HepG2 (cell line): ENCODE measurements around the gene SERPINB1. TPM values are rescaled to one million over a fixed set of nuclear protein-coding genes. Genes with fewer than 3 reads are reported as not detected.

ENCODE experiments used
- ATAC-seq: fragments of 200-7000 bp; cut with Tn5 transposase; 3 replicates; pipeline ENCODE4 v1.9.1; 2020; ENCODE audit warnings: mild to moderate bottlenecking, moderate library complexity
- BruUV-seq: library from RNA; stranded (reverse); fragments of 400-500 nt; replicated peaks from 2 replicates; lab custom pipeline; 2021; lab: Mats Ljungman, UMichigan
- CTCF ChIA-PET: fragments of 300-600 bp; formaldehyde crosslinking; extraction: SDS; loops from one replicate; lab custom pipeline; 2021; ENCODE audit warnings: low total read pairs, inconsistent platforms, low intra/inter-chr PET ratio; lab: Yijun Ruan, JAX
- POLR2A ChIA-PET: fragments of 350-600 bp; sonication (Branson Sonifier 250); formaldehyde crosslinking; loops from one replicate; lab custom pipeline; 2020; ENCODE audit warnings: antibody characterized with exemption, inconsistent platforms; lab: Yijun Ruan, JAX
- DNase-seq: peaks from one replicate; pipeline ENCODE4 v3.0.0-alpha.2; 2015; ENCODE audit warnings: low spot score
- FAIRE-seq: peaks from 3 replicates; lab custom pipeline; 2011; peaks lifted over from hg19 to GRCh38; lab: Jason Lieb, UNC
- H2AFZ ChIP-seq: one replicate; pipeline ENCODE4 v1.6.1; 2011; ENCODE audit warnings: low read length, inconsistent platforms
- H3K27ac ChIP-seq: fragments of 300-600 bp; 3 replicates; pipeline ENCODE4 v1.8.0; 2011; ENCODE audit warnings: mixed run types, mild to moderate bottlenecking, mixed read lengths, low read length, inconsistent platforms; ENCODE audit not compliant: insufficient read depth; ENCODE audit errors: extremely low read length
- H3K27me3 ChIP-seq, 2 experiments: fragments of 200-600 bp in 1 of 2; 2 replicates in 1 of 2; 3 replicates in 1 of 2; pipeline versions ENCODE4 v1.6.0 to v1.8.0; 2011; ENCODE audit warnings: low read length in 2 of 2, mild to moderate bottlenecking in 2 of 2, moderate library complexity in 2 of 2, inconsistent platforms in 1 of 2; ENCODE audit not compliant: insufficient read depth in 2 of 2, control insufficient read depth in 1 of 2
- H3K36me3 ChIP-seq, 2 experiments: fragments of 200-600 bp in 1 of 2; replicated peaks in 1 of 2; 2 replicates in 1 of 2; 3 replicates in 1 of 2; pipeline versions ENCODE4 v1.5.1 to v1.8.0; 2011; ENCODE audit warnings: low read length in 2 of 2, inconsistent platforms in 1 of 2; ENCODE audit not compliant: insufficient read depth in 2 of 2, control insufficient read depth in 1 of 2
- H3K4me1 ChIP-seq: 2 replicates; pipeline ENCODE4 v1.5.1; 2012; ENCODE audit warnings: low read length, inconsistent platforms; ENCODE audit not compliant: insufficient read depth
- H3K4me2 ChIP-seq: 2 replicates; pipeline ENCODE4 v1.6.0; 2011; ENCODE audit warnings: low read depth, low read length, inconsistent platforms
- H3K4me3 ChIP-seq, 3 experiments: fragments of 200-600 bp in 1 of 3; sonication (generic), shearing (Covaris generic) in 1 of 3; replicated peaks in 1 of 3; 2 replicates each; pipeline ENCODE4 v1.5.1; 2011 to 2016; ENCODE audit warnings: low read length in 3 of 3, inconsistent platforms in 2 of 3, low read depth in 2 of 3, mild to moderate bottlenecking in 2 of 3, control low read depth in 1 of 3, mixed read lengths in 1 of 3; ENCODE audit not compliant: insufficient read depth in 1 of 3
- H3K79me2 ChIP-seq: one replicate; pipeline ENCODE4 v1.6.1; 2011; ENCODE audit warnings: low read length, inconsistent platforms; ENCODE audit not compliant: insufficient read depth
- H3K9ac ChIP-seq: 2 replicates; pipeline ENCODE4 v1.6.0; 2011; ENCODE audit warnings: mild to moderate bottlenecking, low read depth, low read length, inconsistent platforms; ENCODE audit not compliant: insufficient read depth
- H3K9me3 ChIP-seq: 2 replicates; pipeline ENCODE4 v1.5.1; 2012; ENCODE audit warnings: mild to moderate bottlenecking, low read length
- H4K20me1 ChIP-seq: 2 replicates; pipeline ENCODE4 v1.6.0; 2011; ENCODE audit warnings: inconsistent platforms, mild to moderate bottlenecking, low read length, moderate library complexity; ENCODE audit not compliant: insufficient read depth
- AGO2 ChIP-seq: fragments of 200-400 bp; formaldehyde crosslinking; optimal IDR thresholded peaks from 2 replicates; pipeline ENCODE3; 2017; ENCODE audit warnings: mild to moderate bottlenecking, low read depth, low read length, moderate library complexity
- CEBPG ChIP-seq: IDR thresholded peaks from 2 replicates; pipeline ENCODE4 v1.6.1; 2016
- HOXA3 ChIP-seq: sonication (generic); formaldehyde crosslinking; IDR thresholded peaks from 2 replicates; pipeline ENCODE4 v1.5.0; 2020; ENCODE audit warnings: missing genetic modification reagents
- NCOA5 ChIP-seq: sonication (generic); formaldehyde crosslinking; IDR thresholded peaks from 2 replicates; pipeline ENCODE4 v1.4.0; 2020; ENCODE audit warnings: missing genetic modification reagents
- RBAK ChIP-seq: sonication (generic); formaldehyde crosslinking; IDR thresholded peaks from 2 replicates; pipeline ENCODE4 v1.5.1; 2020; ENCODE audit warnings: mild to moderate bottlenecking, missing genetic modification reagents
- YY1 ChIP-seq: IDR thresholded peaks from 2 replicates; pipeline ENCODE4 v1.6.1; 2011; ENCODE audit warnings: low read length, low read depth, moderate library complexity, mild to moderate bottlenecking; ENCODE audit not compliant: insufficient read depth, insufficient replicate concordance
- ZFP90 ChIP-seq: sonication (generic); formaldehyde crosslinking; IDR thresholded peaks from 2 replicates; pipeline ENCODE4 v1.8.0; 2022; ENCODE audit warnings: missing genetic modification reagents, mild to moderate bottlenecking, inconsistent platforms, borderline replicate concordance
- ZNF510 ChIP-seq: sonication (generic); formaldehyde crosslinking; IDR thresholded peaks from 2 replicates; pipeline ENCODE4 v1.4.0; 2020; ENCODE audit warnings: low read depth, mild to moderate bottlenecking, missing genetic modification reagents
- ZNF547 ChIP-seq: sonication (generic); formaldehyde crosslinking; IDR thresholded peaks from 2 replicates; pipeline ENCODE4 v1.5.1; 2020; ENCODE audit warnings: mild to moderate bottlenecking, missing genetic modification reagents
- ZNF563 ChIP-seq: sonication (generic); formaldehyde crosslinking; IDR thresholded peaks from 2 replicates; pipeline ENCODE4 v1.8.0; 2022; ENCODE audit warnings: mild to moderate bottlenecking, moderate library complexity, missing genetic modification reagents
- ZNF766 ChIP-seq: sonication (generic); formaldehyde crosslinking; IDR thresholded peaks from 2 replicates; pipeline ENCODE4 v1.5.0; 2020; ENCODE audit warnings: missing genetic modification reagents, borderline replicate concordance
- ZNF790 ChIP-seq: sonication (generic); formaldehyde crosslinking; IDR thresholded peaks from 2 replicates; pipeline ENCODE4 v1.8.0; 2022; ENCODE audit warnings: missing genetic modification reagents, mild to moderate bottlenecking, borderline replicate concordance
- ZSCAN29 ChIP-seq: sonication (generic); formaldehyde crosslinking; conservative IDR thresholded peaks from 2 replicates; pipeline ENCODE4 v1.4.0; 2020; ENCODE audit warnings: mild to moderate bottlenecking, missing genetic modification reagents
- WGBS: methylation state at CpG from one replicate; pipeline ENCODE4 v1.1.6; 2017; ENCODE audit warnings: low lambda C conversion rate; 5-methylcytosine and 5-hydroxymethylcytosine counted together
- in situ Hi-C: cut with HindIII; loops from 2 replicates; pipeline ENCODE4 v1.10.0; 2017; ENCODE audit warnings: low pct_unique_long_range_greater_than_20kb; ENCODE audit not compliant: extremely low pct_ligation_motif_present
- intact Hi-C: fragments of 100-400 bp; cut with micrococcal nuclease; formaldehyde crosslinking; loops from one replicate; pipeline ENCODE4 v1.10.0; 2022; ENCODE audit not compliant: unreplicated experiment
- polyA plus RNA-seq, 8 experiments: library from polyadenylated mRNA; depleted of rRNA in 3 of 8; stranded (reverse) in 7 of 8; unstranded in 1 of 8; fragments of >200 nt; fragmentation: Illumina TruSeq in 4 of 8; extraction: Trizol in 4 of 8; gene quantifications; 2 replicates each; pipeline versions ENCODE4 v1.2.1 to v1.2.3, GENCODE V29; 2011 to 2016; ENCODE audit warnings: low read depth in 4 of 8, missing spikeins in 1 of 8, mixed read lengths in 1 of 8; ENCODE audit not compliant: insufficient read depth in 1 of 8
- total RNA-seq, 5 experiments: library from RNA; depleted of rRNA; stranded (reverse); fragments of >200 nt; fragmentation: Illumina TruSeq; extraction: Trizol; gene quantifications; 2 replicates each; pipeline ENCODE4 v1.2.3, GENCODE V29; 2016; ENCODE audit warnings: low read depth in 1 of 5
- TF ChIP-seq, protein P1 (sequence below): sonication (generic); formaldehyde crosslinking; IDR thresholded peaks from 2 replicates; pipeline ENCODE4 v1.8.1; 2023; ENCODE audit warnings: mild to moderate bottlenecking, missing genetic modification reagents
- TF ChIP-seq, protein P2 (sequence below): sonication (generic); formaldehyde crosslinking; IDR thresholded peaks from 2 replicates; pipeline ENCODE4 v1.4.0; 2020; ENCODE audit warnings: mild to moderate bottlenecking, missing genetic modification reagents
- TF ChIP-seq, protein P3 (sequence below): IDR thresholded peaks from 2 replicates; pipeline ENCODE4 v1.6.1; 2012; ENCODE audit warnings: low read depth, low read length, improper control_type of control experiment
- TF ChIP-seq, protein P4 (sequence below): sonication (generic); formaldehyde crosslinking; IDR thresholded peaks from 2 replicates; pipeline ENCODE4 v1.4.0; 2020; ENCODE audit warnings: missing genetic modification reagents
- TF ChIP-seq, protein P5 (sequence below): sonication (generic); formaldehyde crosslinking; IDR thresholded peaks from 2 replicates; pipeline ENCODE4 v1.5.0; 2020; ENCODE audit warnings: missing genetic modification reagents

Gene SERPINB1
- total and polyA plus RNA-seq, 2 of the 13 experiments (the other 11 are each of a cell fraction or from before 2014, with no cell fraction given): 41.4 to 60.5 TPM

DNA sequence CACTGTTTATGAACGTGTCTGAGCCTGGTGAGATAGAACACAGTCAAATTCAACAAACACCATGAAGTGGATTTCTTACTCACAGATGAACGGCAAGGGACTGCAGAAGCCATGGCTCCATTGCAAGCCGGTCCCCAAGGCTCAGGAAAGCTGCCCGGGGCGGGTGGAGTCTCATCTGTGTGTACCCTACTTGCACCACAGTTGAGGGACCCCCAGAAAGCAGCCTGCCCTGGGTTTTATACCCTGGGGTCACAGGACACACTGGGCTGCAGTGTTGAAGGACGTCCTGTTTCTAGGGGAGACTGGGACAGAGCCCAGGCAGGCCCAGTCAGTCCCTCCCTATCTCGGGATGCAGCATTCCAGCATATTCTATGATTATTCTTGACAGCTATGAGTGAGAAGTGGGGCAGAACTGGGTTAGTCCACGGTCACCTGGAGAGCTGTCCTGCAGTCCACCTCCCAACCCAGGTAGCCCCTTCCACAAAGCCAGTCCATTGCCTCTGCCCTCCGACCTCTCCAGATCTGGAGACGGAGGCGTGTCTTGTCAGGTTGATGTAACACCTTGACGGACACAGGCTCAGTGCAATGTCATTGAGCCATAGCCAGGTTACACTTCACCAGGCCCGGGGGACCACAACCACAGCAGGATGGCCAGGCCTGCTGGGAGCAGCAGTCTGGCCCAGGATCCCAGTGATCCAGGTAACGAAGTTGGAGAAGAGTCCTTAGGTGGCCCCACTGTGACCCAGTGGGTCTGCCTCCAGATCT, 40.9 kb downstream of the SERPINB1 start:
- H3K9me3 ChIP-seq: no peaks in the 10 kb centered on the region
- no peak overlapping the region for H3K9ac ChIP-seq
- H2AFZ ChIP-seq: no peak overlapping the region
- H3K27me3 ChIP-seq: no peaks in the 10 kb centered on the region
- in situ Hi-C loops: no loop called here
- intact Hi-C loops: no loop called here
- TF ChIP-seq RBAK (CRISPR knock-in tag): no peak
- TF ChIP-seq ZSCAN29 (CRISPR knock-in tag): no peak
- TF ChIP-seq CEBPG (CRISPR knock-in tag): no peak
- no peak for TF ChIP-seq AGO2
- TF ChIP-seq, protein P1, sequence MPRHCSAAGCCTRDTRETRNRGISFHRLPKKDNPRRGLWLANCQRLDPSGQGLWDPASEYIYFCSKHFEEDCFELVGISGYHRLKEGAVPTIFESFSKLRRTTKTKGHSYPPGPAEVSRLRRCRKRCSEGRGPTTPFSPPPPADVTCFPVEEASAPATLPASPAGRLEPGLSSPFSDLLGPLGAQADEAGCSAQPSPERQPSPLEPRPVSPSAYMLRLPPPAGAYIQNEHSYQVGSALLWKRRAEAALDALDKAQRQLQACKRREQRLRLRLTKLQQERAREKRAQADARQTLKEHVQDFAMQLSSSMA (CRISPR knock-in tag): no peak
- TF ChIP-seq ZNF790 (CRISPR knock-in tag): no peak
- no peak for TF ChIP-seq ZNF766 (CRISPR knock-in tag)
- TF ChIP-seq, protein P2, sequence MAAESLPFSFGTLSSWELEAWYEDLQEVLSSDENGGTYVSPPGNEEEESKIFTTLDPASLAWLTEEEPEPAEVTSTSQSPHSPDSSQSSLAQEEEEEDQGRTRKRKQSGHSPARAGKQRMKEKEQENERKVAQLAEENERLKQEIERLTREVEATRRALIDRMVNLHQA (CRISPR knock-in tag): no peak
- TF ChIP-seq YY1: no peak
- TF ChIP-seq ZNF510 (CRISPR knock-in tag): no peak
- TF ChIP-seq HOXA3 (CRISPR knock-in tag): no peak
- TF ChIP-seq ZNF547 (CRISPR knock-in tag): no peak
- TF ChIP-seq, protein P3, sequence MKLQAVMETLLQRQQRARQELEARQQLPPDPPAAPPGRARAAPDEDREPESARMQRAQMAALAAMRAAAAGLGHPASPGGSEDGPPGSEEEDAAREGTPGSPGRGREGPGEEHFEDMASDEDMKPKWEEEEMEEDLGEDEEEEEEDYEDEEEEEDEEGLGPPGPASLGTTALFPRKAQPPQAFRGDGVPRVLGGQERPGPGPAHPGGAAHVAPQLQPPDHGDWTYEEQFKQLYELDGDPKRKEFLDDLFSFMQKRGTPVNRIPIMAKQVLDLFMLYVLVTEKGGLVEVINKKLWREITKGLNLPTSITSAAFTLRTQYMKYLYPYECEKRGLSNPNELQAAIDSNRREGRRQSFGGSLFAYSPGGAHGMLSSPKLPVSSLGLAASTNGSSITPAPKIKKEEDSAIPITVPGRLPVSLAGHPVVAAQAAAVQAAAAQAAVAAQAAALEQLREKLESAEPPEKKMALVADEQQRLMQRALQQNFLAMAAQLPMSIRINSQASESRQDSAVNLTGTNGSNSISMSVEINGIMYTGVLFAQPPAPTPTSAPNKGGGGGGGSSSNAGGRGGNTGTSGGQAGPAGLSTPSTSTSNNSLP: no peak
- no peak for TF ChIP-seq ZNF563 (CRISPR knock-in tag)
- TF ChIP-seq, protein P4, sequence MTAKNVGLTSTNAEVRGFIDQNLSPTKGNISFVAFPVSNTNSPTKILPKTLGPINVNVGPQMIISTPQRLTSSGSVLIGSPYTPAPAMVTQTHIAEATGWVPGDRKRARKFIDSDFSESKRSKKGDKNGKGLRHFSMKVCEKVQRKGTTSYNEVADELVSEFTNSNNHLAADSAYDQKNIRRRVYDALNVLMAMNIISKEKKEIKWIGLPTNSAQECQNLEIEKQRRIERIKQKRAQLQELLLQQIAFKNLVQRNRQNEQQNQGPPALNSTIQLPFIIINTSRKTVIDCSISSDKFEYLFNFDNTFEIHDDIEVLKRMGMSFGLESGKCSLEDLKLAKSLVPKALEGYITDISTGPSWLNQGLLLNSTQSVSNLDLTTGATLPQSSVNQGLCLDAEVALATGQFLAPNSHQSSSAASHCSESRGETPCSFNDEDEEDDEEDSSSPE (CRISPR knock-in tag): no peak
- TF ChIP-seq ZFP90 (CRISPR knock-in tag): no peak
- TF ChIP-seq, protein P5, sequence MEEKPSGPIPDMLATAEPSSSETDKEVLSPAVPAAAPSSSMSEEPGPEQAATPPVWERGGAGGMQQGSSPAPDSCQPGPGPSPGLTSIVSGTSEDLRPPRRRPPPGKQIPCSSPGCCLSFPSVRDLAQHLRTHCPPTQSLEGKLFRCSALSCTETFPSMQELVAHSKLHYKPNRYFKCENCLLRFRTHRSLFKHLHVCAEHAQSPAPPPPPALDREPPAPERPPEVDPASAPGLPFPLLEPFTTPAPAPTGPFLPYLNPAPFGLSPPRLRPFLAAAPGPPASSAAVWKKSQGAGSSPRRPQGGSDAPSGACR (CRISPR knock-in tag): no peak
- TF ChIP-seq NCOA5 (CRISPR knock-in tag): no peak
- 86% methylated on average over 11 of the region's 14 CpGs for WGBS
- no peaks in the 10 kb centered on the region for H3K36me3 ChIP-seq
- no TSS peak for BruUV-seq
- POLR2A ChIA-PET: no interaction called here
- no peak overlapping the region for H3K4me3 ChIP-seq
- no peak for FAIRE-seq
- H3K4me1 ChIP-seq: peaks cover 23% of the 10 kb centered on the region
- H4K20me1 ChIP-seq: no peaks in the 10 kb centered on the region
- no peak for ATAC-seq
- H3K79me2 ChIP-seq: no peaks in the 10 kb centered on the region
- H3K27ac ChIP-seq: no peak overlapping the region
- H3K4me2 ChIP-seq: no peak overlapping the region
- CTCF ChIA-PET: no interaction called here
- no peak for DNase-seq
